Omental fat pad (tissue), 4 donors: ENCODE data around the gene TRIB2. TPM values are rescaled to one million over a fixed set of nuclear protein-coding genes. Genes with fewer than 3 reads are reported as not detected.

Experiments
- ATAC-seq: fragments of 150-250 bp; one replicate; pipeline ENCODE4 v1.9.1; 2016; ENCODE audit warnings: mild to moderate bottlenecking, moderate library complexity; ENCODE audit not compliant: low FRiP score
- DNase-seq: peaks from one replicate; pipeline ENCODE4 v3.0.0-alpha.2; 2019; ENCODE audit warnings: low spot score
- total RNA-seq, 4 donors: library from RNA; depleted of rRNA; stranded (reverse); fragments of >200 nt; gene quantifications; one replicate each; pipeline ENCODE4 v1.1.0, GENCODE V29; 2016
- TF ChIP-seq, protein P1 (sequence below), 3 donors: fragments of 450-650 bp; IDR thresholded peaks; one replicate each; pipeline ENCODE4 v1.5.1; 2016 to 2017; ENCODE audit warnings: antibody characterized with exemption in 3 of 3, mild to moderate bottlenecking in 3 of 3, moderate library complexity in 2 of 3

TRIB2 gene
- total RNA-seq, 4 donors from 2014 or later, result 27.8 to 144 (median 63.2) TPM

DNA sequence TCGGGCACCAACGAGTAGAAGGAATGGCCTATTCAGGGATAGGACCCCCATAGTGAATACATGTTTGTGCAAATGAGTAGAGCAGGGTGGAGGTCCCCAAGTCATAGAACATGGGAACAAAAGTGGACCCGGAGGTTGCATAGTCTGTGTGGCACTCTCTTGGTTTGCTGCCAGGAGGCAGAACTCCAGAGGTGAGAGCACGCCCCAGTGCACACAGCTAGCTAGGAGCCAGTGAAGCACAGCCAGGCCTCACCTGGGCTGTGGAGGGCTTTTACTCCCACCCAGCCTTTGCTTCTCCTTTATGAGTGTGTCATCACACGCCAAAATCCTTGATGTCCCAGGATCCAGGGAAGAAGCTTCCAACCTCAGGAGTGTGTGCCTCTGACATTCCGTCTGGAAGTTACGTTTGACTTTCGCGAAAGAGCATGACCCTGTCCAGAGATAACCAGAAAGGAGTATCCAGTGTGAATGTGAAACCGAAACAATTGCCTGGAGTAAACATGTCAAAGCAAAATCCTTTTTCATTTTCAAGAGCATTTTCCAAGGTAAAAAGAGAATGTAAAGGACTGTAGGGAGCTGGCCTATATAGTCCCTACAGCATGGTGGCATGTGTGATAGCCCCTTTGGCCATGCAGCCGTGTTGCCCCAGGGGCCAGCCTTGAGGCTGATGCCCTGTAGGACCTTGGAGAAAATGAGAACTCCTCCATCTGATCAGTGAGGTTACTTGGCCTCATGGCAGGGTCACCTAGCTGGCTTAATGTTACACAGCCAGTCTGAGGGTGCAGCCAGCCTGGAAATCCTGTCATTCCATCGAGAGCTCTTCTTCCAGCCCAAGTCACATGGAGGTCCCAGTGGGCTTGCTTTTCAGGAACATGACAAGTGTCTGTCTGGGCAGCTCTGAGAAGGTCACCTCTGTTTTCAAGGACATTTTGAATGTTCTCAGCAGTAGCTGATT lies 8.8 kb downstream of the TRIB2 start:
- ATAC-seq, result no peak
- TF ChIP-seq, protein P1, sequence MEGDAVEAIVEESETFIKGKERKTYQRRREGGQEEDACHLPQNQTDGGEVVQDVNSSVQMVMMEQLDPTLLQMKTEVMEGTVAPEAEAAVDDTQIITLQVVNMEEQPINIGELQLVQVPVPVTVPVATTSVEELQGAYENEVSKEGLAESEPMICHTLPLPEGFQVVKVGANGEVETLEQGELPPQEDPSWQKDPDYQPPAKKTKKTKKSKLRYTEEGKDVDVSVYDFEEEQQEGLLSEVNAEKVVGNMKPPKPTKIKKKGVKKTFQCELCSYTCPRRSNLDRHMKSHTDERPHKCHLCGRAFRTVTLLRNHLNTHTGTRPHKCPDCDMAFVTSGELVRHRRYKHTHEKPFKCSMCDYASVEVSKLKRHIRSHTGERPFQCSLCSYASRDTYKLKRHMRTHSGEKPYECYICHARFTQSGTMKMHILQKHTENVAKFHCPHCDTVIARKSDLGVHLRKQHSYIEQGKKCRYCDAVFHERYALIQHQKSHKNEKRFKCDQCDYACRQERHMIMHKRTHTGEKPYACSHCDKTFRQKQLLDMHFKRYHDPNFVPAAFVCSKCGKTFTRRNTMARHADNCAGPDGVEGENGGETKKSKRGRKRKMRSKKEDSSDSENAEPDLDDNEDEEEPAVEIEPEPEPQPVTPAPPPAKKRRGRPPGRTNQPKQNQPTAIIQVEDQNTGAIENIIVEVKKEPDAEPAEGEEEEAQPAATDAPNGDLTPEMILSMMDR (IDR thresholded peaks at IDR 0.05), result no peak
- no peak for DNase-seq

DNA sequence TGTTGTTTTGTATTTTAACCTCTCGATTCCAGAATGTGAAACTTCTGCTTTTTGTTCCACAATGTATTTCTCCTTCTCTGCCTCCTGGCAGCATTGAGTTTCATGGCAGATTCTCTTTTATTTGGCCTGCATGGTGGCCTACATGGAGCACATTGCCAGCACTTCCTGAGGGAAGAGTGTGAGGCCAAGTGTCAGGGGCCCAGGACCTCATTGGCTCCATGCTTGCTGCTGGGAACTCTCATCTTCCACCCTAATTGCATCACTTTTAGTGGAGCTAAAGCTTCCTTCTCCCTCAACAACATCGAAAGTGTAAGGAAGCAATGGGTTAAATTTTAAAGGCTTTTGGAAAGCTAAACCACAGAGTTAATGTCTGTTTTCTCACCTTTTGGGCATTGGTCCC lies 9.5 kb downstream of the TRIB2 start:
- TF ChIP-seq, protein P1 (IDR thresholded peaks at IDR 0.05), result no peak
- DNase-seq (no peak), ATAC-seq (no peak)

DNA sequence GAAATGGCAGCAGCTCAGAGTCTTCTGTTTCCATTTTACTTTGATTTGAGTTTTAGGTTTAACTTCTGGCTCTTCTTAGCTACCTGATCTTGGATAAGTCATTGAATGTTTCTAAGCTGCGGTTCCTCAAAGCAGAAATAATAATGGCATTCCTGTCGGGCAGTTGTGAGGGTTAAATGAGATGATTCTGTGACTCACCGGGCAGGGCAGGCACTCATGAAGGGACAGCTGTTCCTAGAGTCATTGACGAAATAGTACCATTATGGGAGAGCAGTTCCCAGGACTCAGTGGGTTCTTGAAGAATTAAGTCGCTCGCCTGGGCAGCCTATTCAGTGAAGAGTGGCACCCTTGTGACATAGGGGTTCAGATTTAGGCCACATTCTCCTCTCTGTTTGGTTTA lies 10.3 kb downstream of the TRIB2 start:
- DNase-seq (no peak), ATAC-seq (no peak)
- TF ChIP-seq, protein P1 (IDR thresholded peaks at IDR 0.05), result no peak

DNA sequence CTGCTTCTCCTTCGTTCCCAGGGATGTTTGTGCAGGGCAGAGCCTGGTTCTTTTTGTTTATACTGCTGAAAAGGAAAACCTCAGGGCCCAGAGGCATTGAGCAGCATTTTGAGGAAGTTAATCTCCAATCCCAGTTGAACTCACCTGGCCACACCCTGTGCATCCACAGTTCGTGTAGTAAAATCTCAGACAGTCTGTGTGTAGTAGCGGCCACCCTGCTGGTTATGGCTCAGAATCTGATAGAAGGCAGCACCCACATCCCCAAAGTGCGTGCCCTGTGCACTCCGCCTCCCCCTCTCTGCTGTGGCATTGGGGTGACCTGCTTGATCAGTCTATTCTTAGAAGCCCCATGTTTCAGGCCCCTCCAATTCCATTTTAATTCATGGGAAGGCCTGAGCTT lies 10.9 kb downstream of the TRIB2 start:
- TF ChIP-seq, protein P1 (IDR thresholded peaks at IDR 0.05), result no peak
- ATAC-seq, result no peak
- no peak for DNase-seq

DNA sequence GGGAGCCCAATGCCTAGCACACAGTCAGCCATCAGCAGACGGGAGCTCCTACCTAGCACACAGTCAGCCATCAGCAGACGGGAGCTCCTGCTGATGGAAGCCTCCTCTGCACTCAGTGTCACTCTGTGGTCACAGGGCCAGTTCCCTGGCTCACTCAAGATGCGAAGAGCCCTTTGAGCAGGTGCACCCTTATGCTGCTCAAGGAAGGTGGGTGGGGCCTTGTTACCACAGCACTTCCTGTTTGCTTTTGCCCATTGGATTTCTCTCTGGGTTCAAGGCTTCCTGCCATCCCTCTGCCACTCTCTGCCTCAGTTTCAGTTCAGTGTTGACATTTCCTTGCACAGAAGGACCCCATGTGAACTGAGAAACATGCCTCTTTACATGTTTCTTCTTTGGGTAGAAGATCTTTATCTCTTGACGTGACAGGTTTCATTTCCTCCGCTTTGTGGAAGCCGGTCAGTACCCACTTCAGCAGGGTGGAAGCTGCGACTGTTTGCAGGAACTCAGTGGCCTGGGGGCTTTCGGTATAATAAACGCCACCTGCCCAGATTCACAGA lies 11.6 kb downstream of the TRIB2 start:
- no peak for DNase-seq
- TF ChIP-seq, protein P1 (IDR thresholded peaks at IDR 0.05), result no peak
- no peak for ATAC-seq

DNA sequence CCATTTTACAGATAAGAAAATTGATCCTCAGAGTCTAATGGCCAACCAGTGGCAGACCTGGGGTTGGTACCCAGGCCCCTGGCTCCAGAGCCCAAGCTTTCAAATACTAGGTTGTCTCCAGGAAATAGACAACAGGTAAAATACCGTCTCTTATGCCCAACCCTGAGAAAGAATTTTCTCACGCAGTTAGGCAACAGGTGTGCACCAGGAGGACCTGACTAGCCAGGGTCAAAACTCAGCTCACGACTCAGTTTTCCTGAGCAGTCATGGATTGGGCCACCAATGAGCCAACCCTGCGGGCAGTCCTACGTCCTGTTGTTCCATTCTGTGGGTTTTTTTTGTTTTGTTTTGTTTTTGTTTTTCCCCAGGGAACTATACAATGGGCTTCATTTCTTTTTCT lies 13.5 kb downstream of the TRIB2 start:
- no peak for DNase-seq
- TF ChIP-seq, protein P1 (IDR thresholded peaks at IDR 0.05), result no peak
- ATAC-seq, result no peak
